NCI-H1092 treated with DMSO at 0.1 percent for 48 hours (cell line): Measurements from ENCODE around the gene PDE7B.
A peak's percentile ranks its signal among the peaks of the same experiment; 100 is the strongest.

Experiments used
- DNase-seq: peaks from one replicate; lab custom pipeline; 2025; lab: John Stamatoyannopoulos, UW

Gene PDE7B

GRCh38 chr6:135987226-135987625 is 135.7 kb downstream of the PDE7B start:
- DNase-seq, result no peak

GRCh38 chr6:135990439-135990838 is 138.9 kb downstream of the PDE7B start:
- DNase-seq, result no peak

- DNase-seq, result no peak
Measured at GRCh38 chr6:135990855-135991464, 139.5 kb downstream of the PDE7B start.

- no peak for DNase-seq
Measured at GRCh38 chr6:135992739-135993138, 141.2 kb downstream of the PDE7B start.

GRCh38 chr6:135993361-135993760 is 141.9 kb downstream of the PDE7B start:
- DNase-seq, result no peak

GRCh38 chr6:135994857-135995544 is 143.5 kb downstream of the PDE7B start:
- DNase-seq, result no peak

- DNase-seq, result no peak
Measured at GRCh38 chr6:135995545-135995898, 144.0 kb downstream of the PDE7B start.

- DNase-seq, result no peak
Measured at GRCh38 chr6:135996668-135997067, 145.2 kb downstream of the PDE7B start.

GRCh38 chr6:135999393-135999792 is 147.9 kb downstream of the PDE7B start:
- no peak for DNase-seq

- DNase-seq, result no peak
Measured at GRCh38 chr6:136007345-136007744, 155.8 kb downstream of the PDE7B start.

GRCh38 chr6:136011475-136011874 is 160.0 kb downstream of the PDE7B start:
- no peak for DNase-seq

- DNase-seq, result no peak
Measured at GRCh38 chr6:136012198-136012887, 160.8 kb downstream of the PDE7B start.

- DNase-seq, result no peak
Measured at GRCh38 chr6:136012943-136013342, 161.4 kb downstream of the PDE7B start.

GRCh38 chr6:136014454-136015437 is 163.2 kb downstream of the PDE7B start:
- no peak for DNase-seq

- no peak for DNase-seq
Measured at GRCh38 chr6:136015531-136015930, 164.0 kb downstream of the PDE7B start.

- peak; percentile 30 for DNase-seq
Measured at GRCh38 chr6:136016228-136017225, 165.0 kb downstream of the PDE7B start.

- no peak for DNase-seq
Measured at GRCh38 chr6:136020691-136021090, 169.2 kb downstream of the PDE7B start.

- no peak for DNase-seq
Measured at GRCh38 chr6:136022224-136022874, 170.8 kb downstream of the PDE7B start.

GRCh38 chr6:136024711-136025110 is 173.2 kb downstream of the PDE7B start:
- DNase-seq, result no peak

- DNase-seq, result no peak
Measured at GRCh38 chr6:136025736-136026135, 174.2 kb downstream of the PDE7B start.
